C4-2B (cell line): ENCODE measurements around the gene FAM217A.
"Not testable (repeated sequence)": the region's sequence is repeated elsewhere in the genome, so short reads cannot be mapped to it uniquely, and the experiment has no call there.

Experiments used
- H3K27ac ChIP-seq: fragments of 450-650 bp; 2 replicates; pipeline ENCODE4 v1.5.1; 2017
- CTCF ChIP-seq: fragments of 450-650 bp; conservative IDR thresholded peaks from 2 replicates; pipeline ENCODE4 v1.5.1; 2017; ENCODE audit warnings: mild to moderate bottlenecking
- ZFX ChIP-seq: fragments of 450-650 bp; IDR thresholded peaks from 2 replicates; pipeline ENCODE4 v1.6.1; 2017

The FAM217A gene

DNA sequence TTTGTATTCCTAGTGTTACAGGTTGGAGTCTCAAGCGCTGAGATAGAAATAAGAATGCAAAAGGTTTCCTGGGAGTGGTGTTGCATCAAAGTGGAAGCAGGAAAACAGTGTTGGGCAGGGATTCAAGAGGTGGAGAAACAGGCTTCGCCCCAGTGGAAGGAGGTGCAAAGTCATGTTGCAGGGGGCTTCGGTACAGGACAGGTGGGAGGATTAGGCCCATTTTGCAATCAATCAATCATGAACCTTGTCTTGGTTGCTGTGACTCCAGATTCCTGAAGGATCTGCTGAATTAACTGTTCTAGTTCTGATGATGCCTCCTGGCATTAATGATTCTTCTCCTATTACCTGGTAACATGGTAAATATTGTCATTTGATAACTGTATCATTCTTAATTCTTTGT lies 22.4 kb upstream of the FAM217A start:
- no peak overlapping the region for H3K27ac ChIP-seq
- TF ChIP-seq CTCF (no peak), ZFX (no peak)

DNA sequence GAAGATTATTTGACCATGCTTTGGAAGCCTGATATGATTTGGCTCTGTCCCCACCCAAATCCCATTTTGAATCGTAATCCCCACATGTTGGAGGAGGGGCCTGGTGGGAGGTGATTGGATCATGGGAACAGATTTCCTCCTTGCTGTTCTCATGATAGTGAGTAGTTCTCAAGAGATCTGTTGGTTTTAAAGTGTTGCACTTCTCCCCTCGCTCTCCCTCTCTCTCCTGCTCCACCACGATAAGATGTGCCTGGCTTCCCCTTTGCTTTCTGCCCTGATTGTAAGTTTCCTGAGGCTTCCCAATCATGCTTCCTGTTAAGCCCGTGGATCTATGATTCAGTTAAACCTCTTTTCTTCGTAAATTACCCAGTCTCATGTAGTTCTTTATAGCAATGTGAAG lies 21.7 kb upstream of the FAM217A start:
- TF ChIP-seq ZFX (no peak), CTCF (no peak)
- no peak overlapping the region for H3K27ac ChIP-seq

DNA sequence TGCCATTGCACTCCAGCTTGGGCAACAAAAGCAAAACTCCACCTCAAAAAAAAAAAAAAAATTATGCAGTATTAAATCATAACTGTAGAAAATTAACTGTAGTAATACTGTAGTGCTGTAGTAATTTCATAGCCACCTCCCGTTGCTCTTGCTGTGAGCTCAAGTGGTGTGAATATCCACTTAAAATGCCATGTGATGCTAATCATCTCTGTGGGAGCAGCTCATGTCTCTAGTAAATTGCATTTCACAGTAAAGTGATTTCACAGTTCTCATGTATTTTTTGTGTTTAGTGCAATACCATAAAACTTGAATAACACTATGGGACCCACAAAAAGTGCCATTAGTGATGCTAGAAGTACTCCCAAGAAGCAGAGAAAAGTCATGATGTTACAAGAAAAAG lies 14.4 kb upstream of the FAM217A start:
- no peak overlapping the region for H3K27ac ChIP-seq
- no peak for TF ChIP-seq CTCF
- TF ChIP-seq ZFX, result no peak

DNA sequence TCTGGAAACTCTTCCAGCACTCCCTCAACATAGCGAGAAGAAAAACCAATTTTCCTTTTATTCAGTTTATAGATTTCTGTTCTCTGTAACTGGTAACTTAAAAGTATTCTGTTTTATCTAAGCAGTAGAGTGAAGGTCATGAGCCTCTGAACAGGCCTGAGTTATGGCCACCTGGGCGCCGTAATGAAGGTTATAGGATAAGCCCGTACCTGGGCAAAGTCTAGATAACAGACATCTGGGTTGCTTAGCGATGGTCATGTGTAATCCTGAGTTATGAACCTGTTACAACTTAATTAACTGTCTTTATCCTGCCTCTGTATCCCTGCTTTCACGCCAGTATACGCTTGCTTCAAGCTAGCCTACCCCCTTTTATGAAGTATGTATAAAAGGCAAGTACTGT lies 13.0 kb upstream of the FAM217A start:
- no peak overlapping the region for H3K27ac ChIP-seq
- no peak for TF ChIP-seq ZFX
- no peak for TF ChIP-seq CTCF

DNA sequence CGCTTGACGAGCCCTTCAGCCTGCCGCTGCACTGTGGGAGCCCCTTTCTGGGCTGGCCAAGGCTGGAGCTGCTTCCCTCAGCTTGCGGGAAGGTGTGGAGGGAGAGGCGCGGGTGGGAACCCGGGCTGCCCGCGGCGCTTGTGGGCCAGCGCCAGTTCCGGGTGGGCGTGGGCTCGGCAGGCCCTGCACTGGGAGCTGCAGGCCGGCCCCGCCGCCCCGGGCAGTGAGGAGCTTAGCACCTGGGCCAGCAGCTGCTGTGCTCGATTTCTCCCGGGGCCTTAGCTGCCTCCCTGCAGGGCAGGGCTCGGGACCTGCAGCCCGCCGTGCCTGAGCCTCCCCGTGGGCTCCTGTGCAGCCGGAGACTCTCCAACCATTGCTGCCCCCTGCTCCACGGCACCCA lies 11.1 kb upstream of the FAM217A start:
- H3K27ac ChIP-seq, result not testable (repeated sequence)

- TF ChIP-seq CTCF, result no peak
- no peak for TF ChIP-seq ZFX
- H3K27ac ChIP-seq, result no peak overlapping the region
Observed at GRCh38 chr6:4088704-4089103, 9.8 kb upstream of the FAM217A start.

DNA sequence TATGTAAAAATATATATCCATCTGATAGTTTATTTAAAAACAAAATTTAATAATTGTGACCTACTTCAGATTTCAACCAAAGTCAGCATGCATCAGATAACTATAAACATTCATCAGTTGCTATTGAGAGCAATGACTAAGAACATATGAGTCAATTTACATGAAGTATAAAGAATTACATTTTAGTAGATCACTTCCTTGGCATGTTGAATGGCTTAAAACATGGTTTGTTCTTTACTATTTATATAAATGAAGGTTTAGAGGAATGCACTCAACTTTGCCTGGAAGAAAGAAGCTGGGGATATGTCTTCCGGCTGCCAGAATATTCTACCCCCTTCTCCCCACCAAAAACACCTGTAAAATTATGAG lies 6.4 kb upstream of the FAM217A start:
- TF ChIP-seq ZFX (no peak), CTCF (no peak)
- no peak overlapping the region for H3K27ac ChIP-seq

DNA sequence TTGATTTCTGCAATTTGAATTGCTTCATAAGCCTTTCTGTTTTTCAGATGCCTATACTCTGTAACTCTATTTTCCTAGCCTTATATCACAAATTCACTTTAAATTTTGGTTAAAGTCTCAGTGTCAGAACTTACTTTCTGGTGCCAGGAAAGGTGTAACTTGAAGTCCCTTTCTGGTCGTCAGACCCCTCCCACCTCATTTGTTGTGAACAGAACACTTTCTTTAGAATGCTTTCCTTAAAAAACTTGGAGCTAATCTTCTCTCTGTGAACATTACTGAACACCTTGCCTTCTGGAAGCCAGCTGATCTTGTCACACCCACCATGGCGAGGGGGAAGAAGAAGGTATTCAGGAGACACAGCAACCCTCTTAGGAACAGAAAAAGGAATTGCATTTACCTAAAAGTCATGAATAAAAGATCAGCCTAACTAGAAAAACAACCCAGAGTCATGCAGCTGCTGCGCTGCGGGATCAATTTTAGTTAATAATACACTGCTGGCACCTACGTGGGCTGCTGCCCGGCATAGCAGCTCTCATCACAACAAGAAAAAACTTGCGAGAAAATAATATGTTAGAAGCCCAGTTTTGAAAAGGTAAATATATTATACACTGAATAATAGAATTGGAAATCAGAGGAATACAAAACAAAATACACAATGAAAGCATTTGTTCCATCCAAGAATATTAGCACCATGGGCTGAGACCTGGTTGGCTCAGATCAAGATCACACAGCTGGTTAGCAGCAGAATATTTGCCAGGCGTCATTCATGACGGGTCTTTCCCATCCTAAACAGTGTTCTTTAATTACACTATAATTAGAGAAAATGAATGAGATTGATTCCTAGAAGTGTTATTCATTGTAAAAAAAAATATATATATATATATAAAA lies 5.8 kb upstream of the FAM217A start:
- TF ChIP-seq ZFX, result no peak
- no peak for TF ChIP-seq CTCF
- no peak overlapping the region for H3K27ac ChIP-seq
